Measurements from ENCODE around the gene CCDC194. TPM values are rescaled to one million over a fixed set of nuclear protein-coding genes. Genes with fewer than 3 reads are reported as not detected.
A peak's percentile ranks its signal among the peaks of the same experiment; 100 is the strongest.

CCDC194 gene
- total RNA-seq, 2 donors from 2014 or later, result 2.0 to 3.4 TPM

GRCh38 chr19:17429641-17430113, 35.7 kb upstream of the CCDC194 start:
- Histone ChIP-seq H3K27me3 (ENCODE audit: control insufficient read depth, insufficient read depth, low read length, poor library complexity, severe bottlenecking) (no peaks in the 10 kb centered on the region), H3K4me3 (ENCODE audit: low read length) (no peak overlapping the region), H3K27ac (ENCODE audit: low read depth, low read length) (no peak overlapping the region), H3K9me3 (ENCODE audit: control insufficient read depth, low read length) (no peaks in the 10 kb centered on the region), H3K4me1 (ENCODE audit: control insufficient read depth, insufficient read depth, low read length) (no peaks in the 10 kb centered on the region), H3K9ac (ENCODE audit: extremely low read depth, low read length, poor library complexity, severe bottlenecking) (no peak overlapping the region), H3K36me3 (ENCODE audit: control insufficient read depth, insufficient read depth, low read length) (no peaks in the 10 kb centered on the region)
- 91% methylated on average over 13 to 17 of the region's 17 CpGs for WGBS, 2 experiments (ENCODE audit: insufficient coverage in 1 of 2, insufficient read length in 1 of 2)
- Mint-ChIP-seq H3K27ac (no peak overlapping the region), H3K9me3 (no peaks in the 10 kb centered on the region), H3K4me1 (peaks cover 1% of the 10 kb centered on the region), H3K4me3 (no peak overlapping the region), H3K36me3 (ENCODE audit: low read depth) (no peaks in the 10 kb centered on the region), H3K27me3 (ENCODE audit: insufficient read depth) (peaks cover 2% of the 10 kb centered on the region)
- TF ChIP-seq CTCF (conservative IDR thresholded peaks at IDR 0.05), result no peak
- DNase-seq, result no peak

- peak overlapping the region; percentile 44 for H3K4me3 Mint-ChIP-seq
- H3K4me1 Mint-ChIP-seq, result peaks cover 6% of the 10 kb centered on the region
- peaks cover 4% of the 10 kb centered on the region for H3K36me3 ChIP-seq (ENCODE audit: control insufficient read depth, insufficient read depth, low read length)
- H3K9me3 Mint-ChIP-seq, result no peaks in the 10 kb centered on the region
- no peak overlapping the region for H3K9ac ChIP-seq (ENCODE audit: extremely low read depth, low read length, poor library complexity, severe bottlenecking)
- no peaks in the 10 kb centered on the region for H3K27me3 ChIP-seq (ENCODE audit: control insufficient read depth, insufficient read depth, low read length, poor library complexity, severe bottlenecking)
- no peaks in the 10 kb centered on the region for H3K9me3 ChIP-seq (ENCODE audit: control insufficient read depth, low read length)
- H3K27me3 Mint-ChIP-seq (ENCODE audit: insufficient read depth), result no peaks in the 10 kb centered on the region
- H3K36me3 Mint-ChIP-seq (ENCODE audit: low read depth), result peaks cover 10% of the 10 kb centered on the region
- H3K27ac ChIP-seq (ENCODE audit: low read depth, low read length), result no peak overlapping the region
- peak; percentile 76 for TF ChIP-seq CTCF (conservative IDR thresholded peaks at IDR 0.05)
- no peaks in the 10 kb centered on the region for H3K4me1 ChIP-seq (ENCODE audit: control insufficient read depth, insufficient read depth, low read length)
- WGBS, 2 experiments (ENCODE audit: insufficient coverage in 1 of 2, insufficient read length in 1 of 2), result 13 to 23% methylated on average over 4 to 27 of the region's 27 CpGs
- peak; percentile 96 for DNase-seq
- no peak overlapping the region for H3K4me3 ChIP-seq (ENCODE audit: low read length)
- peak overlapping the region; percentile 48 for H3K27ac Mint-ChIP-seq
Measured at GRCh38 chr19:17424743-17425365, 30.9 kb upstream of the CCDC194 start.

- Histone ChIP-seq H3K27me3 (ENCODE audit: control insufficient read depth, insufficient read depth, low read length, poor library complexity, severe bottlenecking) (no peaks in the 10 kb centered on the region), H3K9me3 (ENCODE audit: control insufficient read depth, low read length) (no peaks in the 10 kb centered on the region), H3K9ac (ENCODE audit: extremely low read depth, low read length, poor library complexity, severe bottlenecking) (no peak overlapping the region), H3K4me1 (ENCODE audit: control insufficient read depth, insufficient read depth, low read length) (no peaks in the 10 kb centered on the region), H3K27ac (ENCODE audit: low read depth, low read length) (no peak overlapping the region), H3K4me3 (ENCODE audit: low read length) (no peak overlapping the region), H3K36me3 (ENCODE audit: control insufficient read depth, insufficient read depth, low read length) (peaks cover 4% of the 10 kb centered on the region)
- no peak overlapping the region for H3K27ac Mint-ChIP-seq
- no peak for TF ChIP-seq CTCF (conservative IDR thresholded peaks at IDR 0.05)
- WGBS, 2 experiments (ENCODE audit: insufficient coverage in 1 of 2, insufficient read length in 1 of 2), result 92 to 93% methylated on average over 10 to 20 of the region's 20 CpGs
- no peak overlapping the region for H3K4me3 Mint-ChIP-seq
- no peaks in the 10 kb centered on the region for H3K27me3 Mint-ChIP-seq (ENCODE audit: insufficient read depth)
- peaks cover 13% of the 10 kb centered on the region for H3K4me1 Mint-ChIP-seq
- peaks cover 10% of the 10 kb centered on the region for H3K36me3 Mint-ChIP-seq (ENCODE audit: low read depth)
- no peak for DNase-seq
- H3K9me3 Mint-ChIP-seq, result no peaks in the 10 kb centered on the region
Measured at GRCh38 chr19:17423429-17424208, 29.6 kb upstream of the CCDC194 start.
